Measurements from ENCODE around the gene FH. TPM values are rescaled to one million over a fixed set of nuclear protein-coding genes. Genes with fewer than 3 reads are reported as not detected.

The FH gene
- total RNA-seq, 2 experiments from 2014 or later: 44.0 to 72.1 TPM

- Histone ChIP-seq H3K4me1 (ENCODE audit: insufficient read depth, low read length, poor library complexity, severe bottlenecking) (peaks cover 19% of the 10 kb centered on the region), H3K9me3 (ENCODE audit: low read length) (no peaks in the 10 kb centered on the region), H4K20me1 (ENCODE audit: insufficient read depth, low read length) (no peaks in the 10 kb centered on the region), H3K9me2 (ENCODE audit: insufficient read depth, low read length) (no peaks in the 10 kb centered on the region), H2AFZ (ENCODE audit: low read length) (no peak overlapping the region), H3K27ac (ENCODE audit: low read depth, low read length, poor library complexity, severe bottlenecking) (no peak overlapping the region), H3K4me2 (ENCODE audit: low read length) (no peak overlapping the region), H3K4me3 (ENCODE audit: low read depth, low read length, poor library complexity, severe bottlenecking) (no peak overlapping the region), H3K36me3 (ENCODE audit: insufficient read depth, low read length) (0 out of 2 replicates have a peak, but pooled peaks cover 6% of the 10 kb centered on the region), H3K79me2 (ENCODE audit: insufficient read depth, low read depth, low read length) (peaks cover 13% of the 10 kb centered on the region; the same call in 1 of the 2 replicates)
- BruUV-seq (replicated peaks): no TSS peak
- POLR2A ChIA-PET: interaction anchor here (0.5 to 1.1 kb wide), 3 partner anchors 9 to 16 kb away, joined by 3 to 4 read pairs (median 3); no protein-coding TSS in a partner anchor
- CTCF ChIA-PET (ENCODE audit: unreplicated experiment): no interaction called here
- intact Hi-C loops (cut with micrococcal nuclease; ENCODE audit: unreplicated experiment): no loop called here
- TF ChIP-seq, protein P1, sequence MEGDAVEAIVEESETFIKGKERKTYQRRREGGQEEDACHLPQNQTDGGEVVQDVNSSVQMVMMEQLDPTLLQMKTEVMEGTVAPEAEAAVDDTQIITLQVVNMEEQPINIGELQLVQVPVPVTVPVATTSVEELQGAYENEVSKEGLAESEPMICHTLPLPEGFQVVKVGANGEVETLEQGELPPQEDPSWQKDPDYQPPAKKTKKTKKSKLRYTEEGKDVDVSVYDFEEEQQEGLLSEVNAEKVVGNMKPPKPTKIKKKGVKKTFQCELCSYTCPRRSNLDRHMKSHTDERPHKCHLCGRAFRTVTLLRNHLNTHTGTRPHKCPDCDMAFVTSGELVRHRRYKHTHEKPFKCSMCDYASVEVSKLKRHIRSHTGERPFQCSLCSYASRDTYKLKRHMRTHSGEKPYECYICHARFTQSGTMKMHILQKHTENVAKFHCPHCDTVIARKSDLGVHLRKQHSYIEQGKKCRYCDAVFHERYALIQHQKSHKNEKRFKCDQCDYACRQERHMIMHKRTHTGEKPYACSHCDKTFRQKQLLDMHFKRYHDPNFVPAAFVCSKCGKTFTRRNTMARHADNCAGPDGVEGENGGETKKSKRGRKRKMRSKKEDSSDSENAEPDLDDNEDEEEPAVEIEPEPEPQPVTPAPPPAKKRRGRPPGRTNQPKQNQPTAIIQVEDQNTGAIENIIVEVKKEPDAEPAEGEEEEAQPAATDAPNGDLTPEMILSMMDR (conservative IDR thresholded peaks at IDR 0.05; ENCODE audit: low read length): no peak
- no peak for TF ChIP-seq EZH2phosphoT487 (IDR thresholded peaks at IDR 0.05; ENCODE audit: borderline replicate concordance, low read depth, low read length)
- DNase-seq (ENCODE audit: low spot score): no peak
These were observed 2.2 kb upstream of the FH start for GRCh38 chr1:241521718-241522117.

DNA sequence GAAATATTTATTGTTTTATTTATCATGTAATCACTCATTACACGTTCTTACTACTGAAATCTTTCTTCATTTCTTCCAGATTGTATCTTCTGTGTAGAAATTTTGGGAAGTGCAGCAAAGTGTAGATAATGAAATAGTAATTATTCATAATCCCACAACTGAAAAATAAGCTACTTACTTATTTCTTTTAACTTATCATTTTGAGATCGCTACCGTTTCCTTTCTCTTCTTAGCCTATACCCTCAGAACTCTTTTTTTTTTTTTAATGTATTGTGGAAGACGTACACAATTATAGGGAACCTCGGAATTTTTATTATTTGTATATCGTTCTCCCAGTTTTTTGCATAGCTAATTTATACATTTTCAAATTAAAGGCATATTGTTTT, 518 bp upstream of the FH start:
- Histone ChIP-seq H3K36me3 (ENCODE audit: insufficient read depth, low read length) (peaks cover 18% of the 10 kb centered on the region), H3K27ac (ENCODE audit: low read depth, low read length, poor library complexity, severe bottlenecking) (no peak overlapping the region), H4K20me1 (ENCODE audit: insufficient read depth, low read length) (no peaks in the 10 kb centered on the region), H3K4me2 (ENCODE audit: low read length) (peak overlapping the region; percentile 80), H3K9me3 (ENCODE audit: low read length) (no peaks in the 10 kb centered on the region), H3K4me1 (ENCODE audit: insufficient read depth, low read length, poor library complexity, severe bottlenecking) (peaks cover 21% of the 10 kb centered on the region), H3K4me3 (ENCODE audit: low read depth, low read length, poor library complexity, severe bottlenecking) (peak overlapping the region; percentile 88), H3K79me2 (ENCODE audit: insufficient read depth, low read depth, low read length) (peaks cover 13% of the 10 kb centered on the region; the same call in 1 of the 2 replicates), H2AFZ (ENCODE audit: low read length) (peak overlapping the region; percentile 89), H3K9me2 (ENCODE audit: insufficient read depth, low read length) (no peaks in the 10 kb centered on the region)
- CTCF ChIA-PET (ENCODE audit: unreplicated experiment): no interaction called here
- intact Hi-C loops (cut with micrococcal nuclease; ENCODE audit: unreplicated experiment): no loop called here
- POLR2A ChIA-PET: interaction anchor here (0.6 to 1.4 kb wide), 8 partner anchors 9 to 616 kb away, joined by 3 to 7 read pairs (median 3); no protein-coding TSS in a partner anchor
- DNase-seq (ENCODE audit: low spot score): no peak
- BruUV-seq (replicated peaks): no TSS peak
- no peak for TF ChIP-seq EZH2phosphoT487 (IDR thresholded peaks at IDR 0.05; ENCODE audit: borderline replicate concordance, low read depth, low read length)
- TF ChIP-seq, protein P1 (conservative IDR thresholded peaks at IDR 0.05; ENCODE audit: low read length): no peak

Measured in OCI-LY7 (cell line).